Measurements from ENCODE around the gene DDX3X.

GRCh38 chrX:41335198-41335957, 1.4 kb downstream of the DDX3X start:
- TF ChIP-seq CTCF (CRISPR knock-in tag; IDR thresholded peaks at IDR 0.05) (no peak), ZC3H4 (CRISPR knock-in tag; IDR thresholded peaks at IDR 0.05; ENCODE audit: borderline replicate concordance) (no peak), ZNF784 (CRISPR knock-in tag; IDR thresholded peaks at IDR 0.05; ENCODE audit: borderline replicate concordance) (no peak), POLR2A (IDR thresholded peaks at IDR 0.05; ENCODE audit: insufficient read depth in 1 of 2, low read depth in 2 of 2, low read length in 2 of 2) (no peak), KAT2B (IDR thresholded peaks at IDR 0.05; ENCODE audit: borderline replicate concordance, low read depth, low read length) (no peak), CBX1 (IDR thresholded peaks at IDR 0.05; ENCODE audit: low read depth) (no peak), ZNF3 (CRISPR knock-in tag; IDR thresholded peaks at IDR 0.05) (no peak), ZNF274 (CRISPR knock-in tag; IDR thresholded peaks at IDR 0.05) (no peak), NFE2L2 (IDR thresholded peaks at IDR 0.05; ENCODE audit: low read length) (no peak)

Measured in HepG2 (cell line).